Measurements from ENCODE around the gene SCUBE2.
"Not testable (repeated sequence)": the region's sequence is repeated elsewhere in the genome, so short reads cannot be mapped to it uniquely, and the experiment has no call there.

The SCUBE2 gene

DNA sequence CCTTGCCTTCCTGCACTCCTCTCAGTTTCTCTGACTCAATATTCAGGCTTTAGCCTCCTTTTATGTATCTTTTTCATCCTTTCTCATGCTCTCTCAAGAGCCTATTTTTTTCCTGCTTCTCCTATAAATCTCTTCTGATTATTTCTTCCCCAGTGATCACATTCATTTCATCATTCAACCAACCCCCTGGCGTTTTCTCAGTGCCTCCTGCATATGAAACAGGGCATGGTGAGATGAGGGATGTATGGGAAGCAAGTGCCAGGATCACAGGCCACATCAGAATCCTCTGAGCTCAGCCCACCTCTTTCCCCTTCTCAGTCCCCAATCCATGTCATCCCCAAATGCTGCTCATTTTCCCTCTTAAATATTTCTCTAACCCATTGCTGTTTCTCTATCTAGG is 48.9 kb downstream of the SCUBE2 start:
- DNase-seq (ENCODE audit: low read depth in 2 of 2): no peak

DNA sequence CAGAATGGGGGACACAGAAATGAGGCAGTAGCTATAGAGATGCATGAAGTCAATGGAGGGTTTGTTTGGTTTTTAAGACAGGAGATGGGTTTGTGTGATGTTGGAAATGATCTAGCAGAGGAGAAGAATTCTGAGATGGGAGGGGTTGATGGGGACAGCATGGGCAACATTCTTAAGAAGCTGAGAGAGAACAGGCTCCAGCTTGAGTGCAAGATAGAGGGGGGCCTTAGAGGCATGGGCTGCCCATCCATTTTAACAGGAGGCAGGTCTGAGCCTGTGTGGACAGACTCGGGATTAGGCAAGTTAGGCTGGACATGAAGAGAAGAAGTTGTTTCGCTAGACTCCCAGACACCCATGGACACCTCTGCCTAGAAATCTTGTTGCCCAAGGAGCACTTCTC is 49.7 kb downstream of the SCUBE2 start:
- DNase-seq (ENCODE audit: low read depth in 2 of 2): no peak

DNA sequence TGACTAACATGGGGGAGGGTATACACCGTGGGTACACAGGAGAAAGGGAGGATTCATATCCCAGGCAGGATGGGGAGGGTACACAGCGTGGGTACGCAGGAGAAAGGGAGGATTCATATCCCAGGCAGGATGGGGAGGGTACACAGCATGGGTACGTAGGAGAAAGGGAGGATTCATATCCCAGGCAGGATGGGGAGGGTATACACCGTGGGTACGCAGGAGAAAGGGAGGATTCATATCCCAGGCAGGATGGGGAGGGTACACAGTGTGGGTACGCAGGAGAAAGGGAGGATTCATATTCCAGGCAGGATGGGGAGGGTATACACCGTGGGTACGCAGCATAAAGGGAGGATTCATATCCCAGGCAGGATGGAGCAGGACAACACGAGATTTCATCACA is 51.0 kb downstream of the SCUBE2 start:
- DNase-seq (ENCODE audit: low read depth in 2 of 2): no peak

DNA sequence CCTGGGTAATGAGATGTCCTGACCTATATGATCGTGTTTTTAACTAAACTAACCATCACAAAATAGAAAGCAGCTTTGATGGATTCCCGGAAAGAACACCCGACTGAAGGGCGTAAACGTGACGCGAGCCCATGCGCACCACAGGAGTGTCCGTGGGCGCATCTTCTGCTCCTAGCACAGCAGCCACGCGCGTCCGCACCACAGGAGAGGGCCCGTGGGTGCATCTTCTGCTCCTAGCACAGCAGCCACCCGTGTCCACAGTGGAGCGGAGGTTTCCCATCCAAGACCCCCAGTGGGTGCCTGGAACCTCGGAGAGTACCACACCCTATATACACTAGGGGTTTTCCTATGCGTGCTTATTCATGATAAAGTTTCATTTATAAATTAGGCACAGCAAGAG is 51.5 kb downstream of the SCUBE2 start:
- no peak for DNase-seq (ENCODE audit: low read depth in 2 of 2)

GRCh38 chr11:9039198-9039597 is 52.2 kb downstream of the SCUBE2 start:
- DNase-seq (ENCODE audit: low read depth in 2 of 2): no peak

- DNase-seq (ENCODE audit: low read depth in 2 of 2): no peak
Measured at GRCh38 chr11:9038541-9038940, 52.9 kb downstream of the SCUBE2 start.

GRCh38 chr11:9037963-9038362 is 53.4 kb downstream of the SCUBE2 start:
- no peak for DNase-seq (ENCODE audit: low read depth in 2 of 2)

GRCh38 chr11:9037046-9037780 is 54.2 kb downstream of the SCUBE2 start:
- no peak for DNase-seq (ENCODE audit: low read depth in 2 of 2)

GRCh38 chr11:9030601-9031000 is 60.8 kb downstream of the SCUBE2 start:
- DNase-seq (ENCODE audit: low read depth in 2 of 2): no peak

- DNase-seq (ENCODE audit: low read depth in 2 of 2): no peak
Measured at GRCh38 chr11:9029422-9029821, 62.0 kb downstream of the SCUBE2 start.

DNA sequence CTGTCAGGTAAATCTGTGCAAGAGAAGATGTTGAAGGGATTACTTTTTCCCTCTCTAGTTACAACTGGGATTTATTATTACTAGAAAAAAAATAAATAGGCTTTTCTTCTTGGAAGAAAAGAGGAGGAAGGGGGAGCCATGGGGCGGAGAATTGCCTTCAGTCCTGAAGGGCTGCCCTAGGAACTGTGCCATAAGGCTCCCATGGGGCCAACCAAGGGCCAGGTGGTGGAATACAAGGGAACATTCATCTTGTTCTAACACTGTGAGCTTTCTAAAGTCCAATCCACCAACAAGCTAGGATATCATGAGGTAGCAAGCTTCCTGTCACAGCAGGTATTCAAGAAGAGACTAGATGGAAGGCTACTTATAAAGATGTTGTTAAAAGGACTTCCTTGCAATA is 62.8 kb downstream of the SCUBE2 start:
- DNase-seq (ENCODE audit: low read depth in 2 of 2): no peak

DNA sequence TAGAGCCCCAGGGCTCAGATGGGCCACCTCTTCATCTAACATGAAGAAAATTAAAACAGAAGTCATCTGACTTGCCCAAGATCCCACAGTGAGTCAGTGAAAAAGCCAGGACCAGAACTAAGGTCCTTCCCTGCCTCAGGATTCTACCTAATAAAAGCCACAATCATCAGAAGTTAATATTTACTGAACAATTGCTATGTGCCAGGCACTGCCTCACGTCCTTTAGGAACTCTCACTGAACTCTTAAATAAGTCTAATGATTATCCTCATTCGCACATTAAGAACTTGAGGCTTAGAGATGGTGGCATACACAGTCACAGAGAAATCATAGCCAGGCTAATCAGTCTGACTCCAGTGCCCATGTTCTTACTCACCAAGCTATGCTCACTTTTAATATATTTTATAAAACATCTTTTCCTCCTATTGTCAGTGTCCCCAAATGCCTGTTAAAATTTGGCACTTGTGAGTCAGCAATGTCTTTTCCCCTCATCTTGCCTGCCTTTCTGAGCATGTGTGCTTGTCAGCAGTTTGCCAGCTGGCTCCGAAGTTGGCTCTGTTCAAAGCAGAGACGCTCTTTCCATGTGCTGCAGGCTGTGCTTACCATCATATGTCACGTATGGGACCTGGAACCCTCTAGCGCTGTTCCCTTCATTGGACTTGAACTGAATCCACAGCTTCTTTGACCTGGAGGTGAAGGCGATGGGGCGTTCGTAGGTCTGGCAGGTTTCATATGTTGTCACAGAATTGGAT is 66.1 kb downstream of the SCUBE2 start:
- DNase-seq (ENCODE audit: low read depth in 2 of 2): no peak

DNA sequence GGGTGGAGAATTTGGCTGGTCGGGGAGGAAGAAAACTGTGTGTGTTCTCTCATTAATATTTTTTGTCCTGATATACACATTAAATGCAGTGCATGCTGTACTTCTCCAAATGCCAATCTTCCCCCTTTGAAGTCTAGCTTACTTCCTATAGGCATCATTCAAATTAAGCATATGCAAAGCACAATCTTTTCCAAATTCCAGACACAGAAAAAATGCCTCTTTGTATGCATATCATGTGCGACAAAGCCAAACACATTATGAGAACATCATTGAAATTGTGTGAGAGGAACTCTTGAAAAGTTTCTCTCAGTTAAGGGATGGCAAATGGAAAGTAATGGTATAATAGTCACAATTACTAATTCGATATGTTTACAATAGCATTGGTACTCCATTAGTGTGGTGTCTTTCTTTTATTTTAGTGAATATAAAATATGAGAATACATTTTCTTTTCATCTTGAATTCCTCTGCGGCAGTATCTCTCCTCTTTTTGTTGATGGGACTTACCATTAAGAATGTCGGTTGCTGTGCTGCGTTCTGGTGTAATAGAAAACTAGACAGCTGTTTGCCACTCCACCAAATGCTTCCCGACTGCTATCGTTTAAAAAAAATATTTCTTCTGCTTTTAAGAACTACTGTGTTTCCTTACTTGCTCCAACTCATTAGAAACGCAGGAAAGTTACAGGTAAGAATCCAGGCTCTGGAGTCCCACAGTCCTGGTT is 68.3 kb downstream of the SCUBE2 start:
- DNase-seq (ENCODE audit: low read depth in 2 of 2): no peak

- DNase-seq (ENCODE audit: low read depth in 2 of 2): no peak
Measured at GRCh38 chr11:9020916-9021315, 70.5 kb downstream of the SCUBE2 start.

- DNase-seq (ENCODE audit: low read depth in 2 of 2): no peak
Measured at GRCh38 chr11:9019861-9020260, 71.5 kb downstream of the SCUBE2 start.

DNA sequence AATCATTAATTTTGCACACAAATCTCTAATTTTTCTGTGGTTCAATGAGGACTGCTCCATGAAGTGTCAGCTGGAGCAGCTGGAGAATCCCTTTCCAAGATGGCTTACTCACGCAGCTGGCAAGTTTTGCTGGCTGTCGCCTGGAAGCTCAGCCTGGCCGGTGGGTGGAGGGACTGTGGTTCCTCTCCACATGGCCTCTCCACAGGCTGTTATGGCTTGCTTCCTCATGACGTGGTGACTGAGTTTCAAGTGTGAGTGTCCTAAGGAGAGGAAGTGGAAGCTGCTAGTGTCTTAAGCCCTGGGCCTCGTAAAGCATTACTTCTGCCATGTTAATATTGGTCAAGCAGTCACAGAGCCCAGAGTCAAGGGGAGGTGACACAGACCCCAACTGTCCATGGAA is 73.6 kb downstream of the SCUBE2 start:
- no peak for DNase-seq (ENCODE audit: low read depth in 2 of 2)

DNA sequence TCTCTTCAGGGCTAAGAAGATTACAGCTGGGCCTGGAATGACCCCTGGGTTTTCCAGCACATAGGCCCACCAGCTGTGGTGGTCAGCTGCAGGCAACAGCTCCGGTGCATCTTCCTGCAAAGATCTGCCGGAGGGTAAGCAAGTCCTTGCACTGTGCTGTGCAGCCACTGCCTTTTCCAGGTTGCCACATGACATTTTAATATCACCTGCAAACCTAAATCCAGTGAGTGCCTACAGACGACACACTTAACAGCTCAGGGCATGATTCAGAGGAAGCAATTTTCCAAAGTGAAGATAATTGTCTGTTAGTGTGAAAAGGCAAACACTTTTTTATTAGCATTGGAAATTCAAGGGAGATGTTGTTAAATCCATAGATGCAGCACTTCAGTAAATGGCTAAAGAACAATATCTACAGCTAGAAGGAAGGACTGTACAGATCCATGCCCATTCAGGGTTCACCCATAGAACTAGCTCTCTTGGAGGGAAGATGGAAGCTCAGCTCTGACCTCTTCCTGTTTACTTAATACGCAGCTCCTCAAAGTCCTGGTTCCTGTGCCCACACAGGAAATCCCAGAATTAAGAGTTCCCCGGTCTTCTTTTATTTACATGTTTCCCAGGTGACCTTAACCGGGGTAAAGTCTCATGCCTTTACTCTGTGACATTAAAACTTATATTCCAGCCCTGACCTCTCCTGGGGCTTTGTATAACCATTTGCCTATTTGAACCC is 74.3 kb downstream of the SCUBE2 start:
- DNase-seq (ENCODE audit: low read depth in 2 of 2): no peak

- DNase-seq (ENCODE audit: low read depth in 2 of 2): no peak
Measured at GRCh38 chr11:9015677-9016076, 75.7 kb downstream of the SCUBE2 start.

GRCh38 chr11:9014826-9015225 is 76.6 kb downstream of the SCUBE2 start:
- DNase-seq (ENCODE audit: low read depth in 2 of 2): no peak

DNA sequence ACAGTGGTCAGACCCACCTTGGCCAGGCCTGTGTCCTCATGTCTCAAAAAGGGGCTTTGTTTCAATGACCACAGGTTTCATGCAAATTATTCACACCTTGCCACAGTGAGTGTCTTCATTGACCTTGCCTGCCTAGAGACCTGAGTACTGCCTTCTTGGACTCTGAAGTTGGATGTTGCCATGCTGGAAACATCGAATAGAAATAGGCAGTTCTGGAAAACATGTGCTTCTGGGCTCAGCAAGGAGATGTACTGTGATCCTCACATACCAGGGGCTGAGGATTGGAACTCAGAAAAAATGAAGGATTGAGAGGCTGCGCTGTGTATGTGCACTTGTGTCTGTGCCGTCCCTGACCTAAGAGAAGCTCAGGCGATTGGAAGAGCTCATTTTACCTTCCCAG is 78.0 kb downstream of the SCUBE2 start:
- no peak for DNase-seq (ENCODE audit: low read depth in 2 of 2)

- not testable (repeated sequence) for DNase-seq (ENCODE audit: low read depth in 2 of 2)
Measured at GRCh38 chr11:9009538-9009937, 81.9 kb downstream of the SCUBE2 start.

- DNase-seq (ENCODE audit: low read depth in 2 of 2): no peak
Measured at GRCh38 chr11:9008661-9009060, 82.7 kb downstream of the SCUBE2 start.
